C1 segment of cervical spinal cord (tissue), 14 donors: ENCODE measurements around the gene RLF.
"Not testable (repeated sequence)": the region's sequence is repeated elsewhere in the genome, so short reads cannot be mapped to it uniquely, and the experiment has no call there.

Source experiments
- DNase-seq, 14 donors: peaks; one replicate each; lab custom pipeline; 2025; lab: John Stamatoyannopoulos, UW

RLF gene

DNA sequence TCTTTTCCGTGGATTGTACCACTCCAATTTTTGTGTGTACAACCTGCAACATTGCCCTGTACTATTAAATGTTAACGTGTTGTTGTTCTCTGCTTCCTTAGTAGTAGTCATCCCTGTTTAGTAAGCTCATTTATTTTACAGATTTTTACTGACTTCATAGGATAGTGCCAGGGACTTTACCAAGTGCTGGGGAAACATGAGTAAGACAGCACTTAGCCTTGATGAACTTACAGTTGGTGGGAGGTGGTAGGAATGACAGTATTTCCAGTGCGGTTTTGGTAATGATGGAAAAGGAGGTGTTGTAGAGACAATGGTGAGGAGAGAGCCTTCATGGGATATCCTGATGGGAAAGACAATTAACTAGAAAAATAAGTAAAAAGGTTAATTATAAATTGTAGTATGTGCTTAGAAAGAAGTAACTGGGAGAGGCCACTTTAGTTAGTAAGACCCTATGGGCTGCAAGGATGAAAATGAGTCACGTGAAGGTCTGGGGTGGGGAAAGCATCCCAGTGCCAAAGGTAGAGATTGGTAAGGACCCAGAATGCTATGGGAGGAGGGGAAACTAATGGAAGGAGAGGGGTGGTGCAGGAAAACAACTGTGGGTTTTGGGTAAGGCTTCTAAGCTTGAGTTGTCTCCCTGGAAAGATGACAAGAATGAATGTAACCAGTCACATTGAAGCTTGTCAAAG, 1.7 kb downstream of the RLF start:
- no peak for DNase-seq

DNA sequence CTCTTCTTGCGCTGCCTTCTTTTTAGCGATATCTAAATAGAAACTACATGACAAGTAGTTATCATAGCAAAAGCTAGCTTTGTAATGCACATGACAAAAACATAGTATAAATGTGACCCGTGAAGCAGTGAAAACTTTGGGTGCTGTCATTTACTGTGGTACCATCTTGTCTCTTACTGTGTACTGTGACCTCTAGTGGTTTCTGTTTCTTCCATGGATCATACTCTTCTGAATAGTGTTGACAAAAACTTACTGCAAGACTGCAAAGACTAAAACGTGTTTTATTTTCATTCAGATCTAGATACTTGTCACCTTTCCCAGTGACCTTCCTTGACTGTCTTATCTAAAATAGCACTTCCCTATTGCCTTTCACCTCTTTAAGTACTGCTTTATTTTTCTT, 6.1 kb downstream of the RLF start:
- no peak for DNase-seq

DNA sequence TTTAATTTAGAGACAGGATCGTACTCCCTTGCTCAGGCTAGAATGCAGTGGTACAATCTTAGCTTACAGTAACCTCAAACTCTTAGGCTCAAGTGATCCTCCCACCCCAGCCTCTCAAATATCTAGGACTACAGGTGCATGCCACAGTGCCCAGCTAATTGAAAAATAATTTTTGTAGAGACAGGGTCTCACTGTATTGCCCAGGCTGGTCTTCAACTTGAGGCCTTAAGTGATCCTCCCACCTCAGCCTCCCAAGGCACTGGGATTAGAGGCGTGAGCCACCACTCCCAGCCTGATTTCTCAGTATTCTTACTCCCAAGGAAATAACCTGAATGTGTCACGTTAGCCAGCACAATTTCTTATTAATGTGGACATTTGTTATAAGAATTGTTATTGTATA, 9.8 kb downstream of the RLF start:
- DNase-seq = no peak

DNA sequence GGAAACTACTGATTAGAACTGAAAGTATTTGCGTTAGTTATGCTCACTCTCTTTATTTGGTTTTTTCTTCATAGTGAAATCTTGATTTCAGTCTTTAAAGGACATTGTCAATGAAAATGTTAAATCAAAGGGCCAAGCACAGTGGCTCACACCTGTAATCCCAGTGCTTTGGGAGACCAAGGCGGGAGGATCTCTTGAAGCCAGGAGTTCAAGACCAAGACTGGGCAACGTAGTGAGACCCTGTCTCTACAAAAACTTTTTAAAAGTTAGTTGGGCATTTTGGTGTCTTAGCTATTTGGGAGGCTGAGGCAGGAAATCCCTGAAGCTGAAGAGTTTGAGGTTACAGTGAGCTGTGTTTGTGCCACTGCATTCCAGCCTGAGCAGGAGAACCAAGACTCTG, 13.6 kb downstream of the RLF start:
- no peak for DNase-seq

DNA sequence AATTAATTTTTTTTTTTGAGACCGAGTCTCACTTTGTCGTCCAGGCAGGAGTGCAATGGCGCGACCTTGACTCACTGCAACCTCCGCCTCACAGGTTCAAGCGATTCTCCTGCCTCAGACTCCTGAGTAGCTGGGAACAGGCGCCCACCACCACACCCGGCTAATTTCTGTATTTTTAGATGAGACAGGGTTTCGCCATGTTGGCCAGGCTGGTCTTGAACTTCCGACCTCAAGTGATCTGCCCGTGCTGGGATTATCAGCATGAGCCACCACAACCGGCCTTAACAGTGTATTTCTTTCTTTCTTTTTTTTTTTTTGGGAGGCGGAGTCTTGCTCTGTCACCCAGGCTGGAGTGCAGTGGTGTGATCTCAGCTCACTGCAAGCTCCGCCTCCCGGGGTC, 15.8 kb downstream of the RLF start:
- not testable (repeated sequence) for DNase-seq

DNA sequence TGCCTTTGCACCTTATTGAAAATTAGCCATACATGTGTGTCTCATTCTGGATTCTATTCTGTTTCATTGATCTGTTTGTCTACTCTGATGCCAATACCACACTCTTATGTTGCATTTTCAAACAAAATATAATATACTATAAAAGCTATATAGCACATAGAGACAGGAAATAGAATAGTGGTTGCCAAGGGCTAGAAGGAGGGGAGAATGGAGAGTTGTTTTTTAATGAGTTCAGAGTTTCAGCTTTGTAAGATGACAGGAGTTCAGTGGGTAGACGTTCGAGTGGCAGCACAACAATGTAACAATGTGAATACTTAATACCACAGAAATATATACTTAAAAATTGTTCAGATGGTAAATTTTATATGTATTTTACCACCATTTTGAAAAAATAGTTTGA, 17.0 kb downstream of the RLF start:
- DNase-seq = no peak

DNA sequence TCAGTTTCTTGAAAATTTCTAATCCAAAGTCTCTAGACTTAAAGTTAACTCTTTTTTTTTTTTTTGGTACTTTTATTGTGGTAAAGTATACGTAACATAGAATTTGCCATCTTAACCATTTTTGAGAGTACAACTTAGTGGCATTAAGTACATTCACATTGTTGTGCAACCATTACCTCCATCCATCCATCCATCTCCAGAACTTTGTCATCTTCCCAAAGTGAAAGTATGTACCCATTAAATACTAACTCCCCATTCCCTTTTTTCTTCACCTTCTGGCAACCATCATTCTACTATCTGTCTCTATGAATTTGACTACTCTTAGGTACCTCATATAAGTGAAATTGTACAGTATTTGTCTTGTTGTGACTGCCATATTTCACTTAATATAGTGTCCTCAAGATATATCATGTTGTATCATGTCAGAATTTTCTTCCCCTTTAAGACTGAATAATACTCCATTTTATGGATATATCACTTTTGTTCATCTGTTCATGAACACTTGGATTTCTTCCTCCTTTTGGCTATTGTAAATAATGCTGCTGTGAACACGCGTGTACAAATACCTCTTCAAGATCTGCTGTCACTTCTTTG, 18.4 kb downstream of the RLF start:
- no peak for DNase-seq

DNA sequence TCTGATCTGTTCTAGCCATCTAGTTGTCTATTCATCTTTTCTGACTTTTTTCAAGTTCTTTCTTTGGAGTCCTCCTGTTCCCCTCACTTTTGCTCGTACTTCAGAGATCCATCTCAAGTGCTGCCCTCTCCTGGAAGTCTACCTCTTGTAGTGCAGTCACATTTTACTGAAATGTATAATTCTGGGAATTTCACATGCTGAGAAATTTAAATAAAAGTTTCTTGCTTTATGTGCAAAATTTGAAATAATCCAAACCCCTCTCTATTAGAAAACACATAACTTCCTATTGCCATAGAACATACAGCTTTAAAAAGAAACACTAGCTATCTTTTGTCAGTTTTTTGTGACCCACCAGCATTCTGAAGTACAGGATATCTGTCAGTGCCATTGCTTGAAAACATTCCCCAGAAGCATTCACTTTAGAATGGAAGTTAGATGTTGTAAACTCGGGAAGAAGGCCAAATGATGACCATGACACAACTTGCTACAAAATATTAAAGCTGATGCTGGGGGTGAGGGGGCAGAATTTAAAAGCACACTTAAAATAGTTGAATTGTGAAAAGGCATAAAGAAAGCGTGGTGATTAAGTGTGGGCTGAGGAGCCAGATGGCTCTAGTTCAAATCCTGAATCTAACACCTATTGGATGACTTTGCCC, 22.0 kb downstream of the RLF start:
- no peak for DNase-seq

DNA sequence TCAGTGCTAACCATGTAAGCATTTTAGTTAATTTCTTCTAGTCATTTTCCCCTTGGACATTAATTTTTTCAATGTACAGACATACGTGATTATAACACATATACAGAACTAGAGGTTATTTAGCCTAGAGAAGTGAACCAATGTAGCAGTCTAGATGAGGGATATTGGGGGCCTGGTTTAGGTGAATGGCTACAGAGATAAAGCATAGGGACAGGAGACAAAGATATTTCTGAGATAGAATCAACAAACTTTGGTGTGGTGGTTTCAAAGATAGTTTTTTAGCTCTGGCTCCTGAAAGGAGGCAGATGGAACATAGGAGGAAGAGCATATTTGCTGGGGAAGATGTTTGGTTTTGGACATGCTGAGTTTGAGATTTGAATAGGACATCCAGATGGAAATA, 23.0 kb downstream of the RLF start:
- no peak for DNase-seq

DNA sequence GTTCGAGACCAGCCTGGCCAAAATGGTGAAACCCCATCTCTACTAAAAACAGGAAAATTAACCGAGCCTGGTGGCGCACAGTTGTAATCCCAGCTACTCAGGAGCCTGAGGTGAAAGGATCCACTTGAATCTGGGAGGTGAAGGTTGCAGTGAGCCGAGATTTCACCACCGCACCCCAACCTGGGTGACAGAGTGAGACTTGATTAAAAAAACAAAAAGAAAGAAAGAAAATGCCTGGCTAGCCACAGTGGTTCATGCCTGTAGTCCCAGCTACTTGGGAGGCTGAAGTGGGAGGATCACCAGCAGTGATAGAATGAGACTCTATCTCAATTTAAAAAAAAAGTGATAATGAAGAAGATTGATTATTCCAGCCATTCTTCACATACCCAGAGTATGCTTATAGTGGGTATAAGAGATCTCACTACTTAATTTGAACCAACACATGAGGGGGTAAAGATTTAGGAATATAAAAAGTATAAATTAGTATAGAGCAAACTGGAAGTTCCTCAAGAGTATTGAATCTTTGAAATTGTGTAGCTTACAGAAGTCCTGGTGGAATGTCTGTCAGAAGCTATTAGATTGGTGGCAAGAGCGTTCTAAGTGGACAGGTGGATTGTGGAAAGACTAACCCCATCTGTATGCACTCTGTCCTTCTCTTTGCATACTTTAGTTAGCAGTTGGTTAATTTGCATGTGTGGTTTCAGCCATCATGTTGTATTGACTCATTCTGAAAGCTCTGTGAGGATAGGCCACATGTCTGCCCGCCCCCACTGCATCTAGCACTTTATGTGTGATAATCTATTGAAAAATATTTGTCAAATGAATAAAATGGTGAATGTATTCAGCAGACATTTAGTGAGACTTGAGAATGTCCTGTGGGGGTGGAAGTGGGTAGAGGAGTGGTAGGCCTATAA, 25.0 kb downstream of the RLF start:
- DNase-seq = no peak

DNA sequence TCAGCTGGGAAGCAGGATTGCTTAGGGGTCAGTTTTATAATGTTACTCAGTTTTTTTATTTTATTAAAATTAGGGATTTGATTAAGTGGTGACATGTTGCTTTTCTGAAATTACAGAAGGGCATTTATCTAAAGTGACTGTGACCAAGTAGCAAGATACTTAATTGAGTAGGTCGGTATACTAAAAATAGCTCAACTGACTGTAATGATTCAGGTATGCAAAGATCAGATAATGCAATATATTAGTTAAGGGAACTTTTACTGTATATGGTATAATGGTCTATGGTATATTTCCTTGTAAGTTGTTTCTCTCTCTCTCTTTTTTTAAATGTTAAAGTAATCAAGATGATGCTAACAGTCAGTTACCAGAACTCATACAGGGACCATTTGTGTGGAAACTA, 26.2 kb downstream of the RLF start:
- no peak for DNase-seq

DNA sequence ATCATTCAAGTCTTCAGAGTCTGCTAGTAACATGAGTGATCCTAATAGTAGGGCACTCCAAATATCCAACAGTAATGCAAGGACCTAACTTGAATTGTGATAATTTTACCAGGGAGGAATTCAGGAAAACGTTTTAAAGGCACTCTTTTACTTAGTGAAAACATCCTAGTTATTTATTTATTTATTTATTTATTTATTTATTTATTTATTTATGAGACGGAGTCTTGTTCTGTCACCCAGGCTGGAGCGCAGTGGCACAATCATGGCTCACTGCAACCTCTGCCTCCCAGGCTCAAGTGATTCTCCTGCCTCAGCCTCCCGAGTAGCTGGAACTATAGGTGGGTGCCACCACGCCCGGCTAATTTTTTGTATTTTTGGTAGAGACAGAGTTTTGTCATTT, 33.5 kb downstream of the RLF start:
- DNase-seq = not testable (repeated sequence)

DNA sequence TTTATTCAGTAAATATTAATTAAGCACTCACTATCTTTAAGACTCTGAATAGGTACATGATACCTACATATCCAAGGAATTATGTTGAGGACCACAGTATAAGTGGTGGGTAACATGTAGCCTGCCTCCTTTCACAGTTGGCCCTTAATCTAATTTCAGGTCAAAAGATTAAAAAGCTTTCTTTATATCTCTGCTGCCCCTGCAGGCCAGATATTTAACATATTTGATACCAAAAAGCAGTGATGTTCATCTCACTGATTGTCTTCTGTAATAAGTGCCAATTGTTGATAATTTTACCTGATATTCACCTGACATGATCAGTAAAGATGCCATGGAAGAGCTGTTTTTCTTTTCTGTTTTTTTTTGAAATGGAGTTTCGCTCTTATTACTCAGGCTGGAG, 36.5 kb downstream of the RLF start:
- DNase-seq = no peak

DNA sequence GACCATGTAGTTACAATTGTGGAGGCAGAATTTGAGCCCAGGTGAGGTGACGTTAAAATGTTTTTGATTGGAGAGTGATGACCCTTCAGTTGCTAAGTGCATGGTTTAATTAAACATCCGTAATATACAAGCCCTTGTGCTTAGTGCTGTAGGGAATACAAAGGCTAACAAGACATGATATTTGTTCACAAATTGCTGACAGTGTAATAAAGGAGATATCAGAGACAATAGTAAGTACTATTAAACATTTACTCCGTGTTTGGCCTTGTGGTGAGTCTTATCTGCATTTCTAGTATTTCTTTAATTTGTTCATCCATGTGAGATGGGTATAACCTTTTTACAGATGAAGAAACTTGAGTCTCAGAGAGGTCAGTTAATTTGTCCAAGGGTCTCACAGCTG, 37.9 kb downstream of the RLF start:
- no peak for DNase-seq

DNA sequence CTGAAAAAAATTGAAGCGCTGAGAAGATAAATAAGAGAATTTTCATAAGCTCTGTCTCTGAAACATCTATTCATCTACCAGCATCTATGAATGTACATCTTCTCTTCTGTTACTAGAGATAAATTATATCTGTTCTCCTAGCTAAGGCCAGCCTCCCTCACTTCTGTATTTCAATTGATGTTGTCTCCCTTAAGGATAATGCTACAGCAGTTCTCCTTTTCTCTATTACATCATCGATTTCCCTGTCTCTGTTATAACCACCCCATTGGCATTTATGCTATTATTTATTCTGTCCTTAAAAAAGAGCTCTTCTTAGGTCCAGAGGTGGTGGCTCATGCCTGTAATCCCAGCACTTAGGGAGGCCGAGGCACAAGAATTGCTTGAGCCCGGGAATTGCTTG, 43.7 kb downstream of the RLF start:
- DNase-seq = no peak

DNA sequence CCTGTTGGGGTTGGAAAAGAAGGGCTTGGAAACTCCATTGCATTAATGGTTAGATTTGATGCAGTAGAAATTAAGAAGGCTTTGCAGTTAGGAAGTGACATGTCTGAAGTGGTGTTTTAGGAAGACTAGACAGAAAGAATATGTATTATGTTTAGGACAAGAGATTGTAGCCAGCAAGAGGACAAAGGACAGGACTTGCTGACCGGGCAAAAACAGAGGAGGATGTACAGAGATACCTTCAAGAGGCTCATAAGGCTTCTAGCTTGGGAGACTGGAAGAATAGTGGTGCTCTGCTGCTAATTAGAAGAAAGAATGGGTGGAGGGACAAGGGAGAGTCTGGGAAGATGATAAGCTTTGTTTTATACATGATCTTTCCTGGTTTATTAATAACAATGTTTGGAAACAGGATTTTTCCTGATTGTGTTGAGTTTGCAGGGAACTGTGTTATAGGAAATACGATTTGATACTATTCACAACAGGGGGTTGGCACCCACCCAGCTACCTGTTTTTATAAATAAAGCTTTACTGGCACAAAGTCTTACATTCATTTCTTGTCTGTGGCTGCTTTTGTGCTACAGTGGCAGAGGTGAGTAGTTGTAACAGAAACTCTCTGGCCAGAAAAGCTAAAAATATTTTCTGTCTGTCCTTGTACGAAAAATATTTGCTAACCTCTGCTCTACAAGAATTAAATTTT, 49.5 kb downstream of the RLF start:
- no peak for DNase-seq

DNA sequence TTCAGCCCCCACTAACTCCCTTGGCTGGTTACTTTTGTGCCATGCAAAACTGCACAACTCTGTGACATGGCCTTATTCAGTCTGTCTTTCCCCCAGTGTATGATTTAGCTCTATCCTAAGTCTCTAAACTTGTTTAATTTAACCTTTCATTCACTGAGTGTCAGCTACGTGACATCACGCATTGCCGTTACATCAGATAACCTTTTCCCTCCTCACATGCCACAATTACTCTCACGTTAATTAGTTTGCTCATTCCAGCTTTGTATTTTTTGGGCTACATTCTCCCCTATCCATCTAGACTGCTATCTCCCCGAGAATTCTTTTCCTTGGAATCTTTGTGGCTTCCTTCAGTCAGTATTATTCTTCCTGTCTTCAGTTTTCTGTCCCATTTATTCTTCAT, 57.1 kb downstream of the RLF start:
- no peak for DNase-seq

DNA sequence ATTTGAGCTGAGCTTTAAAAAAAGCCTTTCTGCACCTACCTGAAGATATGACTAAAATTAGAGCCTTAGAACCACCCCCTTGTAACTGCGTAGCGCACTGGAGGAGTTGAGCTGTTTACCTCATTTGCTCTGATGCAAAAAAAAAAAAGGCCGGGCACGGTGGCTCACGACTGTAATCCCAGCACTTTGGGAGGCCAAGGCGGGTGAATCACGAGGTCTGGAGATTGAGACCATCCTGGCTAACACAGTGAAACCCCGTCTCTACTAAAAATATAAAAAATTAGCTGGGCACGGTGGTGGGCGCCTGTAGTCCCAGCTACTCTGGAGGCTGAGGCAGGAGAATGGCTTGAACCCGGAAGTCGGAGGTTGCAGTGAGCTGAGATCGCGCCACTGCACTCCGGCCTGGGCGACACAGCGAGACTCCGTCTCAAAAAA, 60.3 kb downstream of the RLF start:
- not testable (repeated sequence) for DNase-seq

DNA sequence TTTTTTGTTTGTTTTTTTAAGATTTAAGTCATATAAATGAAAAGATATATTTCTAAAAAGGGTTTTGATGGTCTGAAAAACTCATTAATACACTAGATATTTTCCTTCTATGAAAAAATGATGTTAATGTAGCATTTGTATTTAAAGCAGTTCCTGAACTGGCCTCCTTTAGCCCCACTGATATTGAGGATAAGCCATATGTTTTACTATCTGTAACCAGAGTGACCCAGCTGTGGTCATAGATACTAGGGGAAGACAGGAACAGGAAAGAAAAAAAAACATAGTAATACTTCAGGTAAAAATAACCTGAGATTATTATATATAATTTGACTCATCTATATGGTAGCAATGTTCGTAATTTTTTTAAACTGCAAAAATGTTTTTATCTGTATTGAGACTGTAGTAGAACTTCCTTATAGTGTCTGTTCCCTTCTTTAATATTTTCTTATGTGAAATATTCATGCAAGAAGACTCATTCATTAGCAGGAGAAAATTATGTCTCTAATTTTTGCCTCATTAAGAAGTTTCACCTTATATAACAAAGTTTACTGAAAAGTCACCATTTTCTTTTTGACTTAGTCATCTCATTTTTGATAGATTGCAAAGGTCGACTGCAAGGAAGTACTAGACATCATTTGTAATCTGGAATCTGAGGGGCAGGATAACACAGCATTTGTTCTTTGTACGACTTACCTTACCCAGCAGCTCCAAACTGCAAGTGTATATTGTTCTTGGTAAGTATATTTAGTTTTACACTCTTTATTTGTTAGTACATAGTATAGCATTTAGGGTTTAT, 61.0 kb downstream of the RLF start:
- no peak for DNase-seq

DNA sequence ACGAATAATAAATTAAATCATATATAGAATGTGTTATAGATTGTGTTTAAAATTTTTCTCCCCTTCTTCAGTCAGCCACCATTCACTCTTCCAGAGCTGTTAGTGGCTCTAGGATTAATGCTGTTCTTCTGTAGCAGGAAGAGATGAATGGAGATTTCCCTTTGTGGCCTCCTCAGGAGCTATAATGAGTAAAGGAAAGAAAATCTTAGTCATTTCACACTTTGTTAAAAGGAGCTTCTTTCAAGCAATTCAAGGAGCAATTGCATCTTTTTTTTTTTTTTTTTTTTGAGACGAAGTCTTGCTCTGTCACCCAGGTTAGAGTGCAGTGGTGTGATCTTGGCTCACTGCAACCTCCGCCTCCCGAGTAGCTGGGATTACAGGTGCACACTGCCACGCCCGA, 62.9 kb downstream of the RLF start:
- DNase-seq = no peak

DNA sequence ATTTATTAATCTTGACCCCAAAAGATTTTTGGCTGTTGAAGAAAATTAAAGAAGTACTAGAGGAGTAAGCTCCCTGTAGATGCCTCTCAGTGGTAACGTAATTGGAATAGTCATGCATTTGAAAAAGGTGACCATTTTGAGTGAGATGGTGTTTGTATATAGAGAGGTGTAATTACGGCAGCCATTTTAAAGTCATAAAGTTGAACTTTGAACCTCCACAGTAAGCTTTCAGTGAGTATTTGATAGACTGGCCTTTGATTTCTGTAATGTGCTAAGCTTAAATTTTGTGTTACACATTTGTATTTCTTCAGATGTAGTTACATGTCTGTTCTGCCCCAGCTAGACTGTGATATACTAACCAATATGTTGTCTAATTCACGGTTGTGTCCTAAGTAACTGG, 65.0 kb downstream of the RLF start:
- DNase-seq = no peak
